Hypothalamus (tissue), 51 donors: ENCODE measurements around the gene GAB1.

Experiments used
- DNase-seq, 51 donors: peaks; one replicate each; lab custom pipeline; 2025; lab: John Stamatoyannopoulos, UW

The GAB1 gene

GRCh38 chr4:143357161-143357845 is 20.6 kb downstream of the GAB1 start:
- no peak for DNase-seq

GRCh38 chr4:143358419-143358818 is 21.7 kb downstream of the GAB1 start:
- no peak for DNase-seq

GRCh38 chr4:143358923-143359643 is 22.4 kb downstream of the GAB1 start:
- DNase-seq = no peak

GRCh38 chr4:143359644-143360193 is 23.0 kb downstream of the GAB1 start:
- no peak for DNase-seq

GRCh38 chr4:143360838-143361625 is 24.4 kb downstream of the GAB1 start:
- DNase-seq = no peak

- DNase-seq = peak in 1 of 51 donors; percentile 16
Observed at GRCh38 chr4:143362349-143363046, 25.8 kb downstream of the GAB1 start.

- no peak for DNase-seq
Observed at GRCh38 chr4:143363332-143363731, 26.7 kb downstream of the GAB1 start.

- no peak for DNase-seq
Observed at GRCh38 chr4:143364063-143364462, 27.4 kb downstream of the GAB1 start.

GRCh38 chr4:143367863-143368262 is 31.2 kb downstream of the GAB1 start:
- DNase-seq = no peak

GRCh38 chr4:143369552-143369951 is 32.9 kb downstream of the GAB1 start:
- DNase-seq = no peak

- no peak for DNase-seq
Observed at GRCh38 chr4:143372093-143372915, 35.6 kb downstream of the GAB1 start.

GRCh38 chr4:143374255-143374654 is 37.6 kb downstream of the GAB1 start:
- DNase-seq = no peak

GRCh38 chr4:143374771-143375170 is 38.1 kb downstream of the GAB1 start:
- DNase-seq = no peak

GRCh38 chr4:143375326-143376073 is 38.8 kb downstream of the GAB1 start:
- DNase-seq = peak in 41 of 51 donors; percentile 10 to 86 (median 49)

GRCh38 chr4:143377611-143378099 is 41.0 kb downstream of the GAB1 start:
- DNase-seq = no peak

- no peak for DNase-seq
Observed at GRCh38 chr4:143380629-143381028, 44.0 kb downstream of the GAB1 start.

GRCh38 chr4:143381189-143382118 is 44.8 kb downstream of the GAB1 start:
- peak in 24 of 51 donors; percentile 5 to 66 (median 42) for DNase-seq

GRCh38 chr4:143382596-143382995 is 45.9 kb downstream of the GAB1 start:
- DNase-seq = peak in 1 of 51 donors; percentile 68
